ENCODE data around the gene NF2.

Gene NF2

DNA sequence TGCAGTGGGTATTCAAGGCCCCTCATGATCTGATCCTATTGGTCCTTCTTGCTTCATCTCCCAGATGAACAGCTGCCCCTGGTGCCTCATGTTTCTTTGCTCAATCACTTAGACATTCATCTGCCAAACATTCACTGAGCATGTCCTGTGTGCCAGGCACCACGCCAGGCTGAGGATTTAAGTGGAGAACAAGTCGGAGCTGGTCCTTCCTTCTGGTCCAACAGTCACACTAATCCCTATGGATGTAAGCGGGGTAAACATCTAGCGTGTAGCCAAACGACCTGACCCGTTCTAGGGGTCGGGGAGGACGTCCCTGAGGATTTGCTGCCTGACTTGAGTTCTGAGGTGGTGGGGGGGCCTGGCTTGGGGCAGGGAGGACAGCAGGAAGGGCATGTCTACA, 141.5 kb downstream of the NF2 start:
- no peak for DNase-seq (ENCODE audit: low spot score)

DNA sequence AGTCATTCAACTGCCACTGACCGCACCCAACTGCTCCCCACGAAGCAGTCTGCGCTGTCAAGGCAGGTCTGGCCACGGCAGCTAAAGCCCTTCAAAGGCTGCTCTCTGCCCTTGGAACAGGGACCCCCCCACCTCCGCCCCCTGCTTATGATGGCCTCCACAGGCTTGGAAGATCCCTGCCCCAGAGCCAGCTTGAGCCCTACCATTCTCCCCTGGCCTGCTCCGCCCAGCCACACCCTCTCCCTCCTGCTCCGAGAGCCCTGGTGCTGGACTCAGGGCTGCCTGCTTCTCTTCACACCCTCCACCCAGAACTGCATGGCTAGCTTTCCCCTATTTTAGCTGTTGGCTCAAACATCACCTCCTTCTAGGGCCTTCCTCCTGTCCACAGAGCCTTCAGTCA, 144.4 kb downstream of the NF2 start:
- DNase-seq (ENCODE audit: low spot score) = no peak

Data from putamen (tissue), 1 donor.